HepG2 (cell line): Measurements from ENCODE around the gene SLC12A9. TPM values are rescaled to one million over a fixed set of nuclear protein-coding genes. Genes with fewer than 3 reads are reported as not detected.
A peak's percentile ranks its signal among the peaks of the same experiment; 100 is the strongest.

Experiments
- ASH2L ChIP-seq: fragments of 300-600, 200-600 bp; sonication (generic); IDR thresholded peaks from 2 replicates; pipeline ENCODE4 v1.7.0; 2017; ENCODE audit warnings: low read depth, mild to moderate bottlenecking, moderate library complexity, mixed read lengths, low read length; ENCODE audit not compliant: insufficient read length
- BHLHE40 ChIP-seq: IDR thresholded peaks from 2 replicates; pipeline ENCODE4 v1.6.1; 2011; ENCODE audit warnings: low read length, improper control_type of control experiment
- DZIP1 ChIP-seq: sonication (generic); formaldehyde crosslinking; IDR thresholded peaks from 2 replicates; pipeline ENCODE4 v1.5.0; 2020; ENCODE audit warnings: mild to moderate bottlenecking, missing genetic modification reagents
- FLYWCH1 ChIP-seq: sonication (generic); formaldehyde crosslinking; IDR thresholded peaks from 2 replicates; pipeline ENCODE4 v1.8.1; 2023; ENCODE audit warnings: mild to moderate bottlenecking, missing genetic modification reagents
- HES4 ChIP-seq: sonication (generic); formaldehyde crosslinking; IDR thresholded peaks from 2 replicates; pipeline ENCODE4 v1.9.0; 2021; ENCODE audit warnings: mild to moderate bottlenecking, missing genetic modification reagents, borderline replicate concordance
- KLF15 ChIP-seq: sonication (generic); formaldehyde crosslinking; IDR thresholded peaks from 2 replicates; pipeline ENCODE4 v1.8.1; 2023; ENCODE audit warnings: borderline replicate concordance, mild to moderate bottlenecking, inconsistent platforms, missing genetic modification reagents, mixed read lengths
- MATR3 ChIP-seq: sonication (generic); formaldehyde crosslinking; IDR thresholded peaks from 2 replicates; pipeline ENCODE4 v1.4.0; 2020; ENCODE audit warnings: missing genetic modification reagents
- NFYB ChIP-seq: sonication (generic); formaldehyde crosslinking; IDR thresholded peaks from 2 replicates; pipeline ENCODE4 v1.4.0; 2020; ENCODE audit warnings: missing genetic modification reagents
- NONO ChIP-seq, 2 experiments: fragments of 450-650 bp in 1 of 2; sonication (generic) in 1 of 2; formaldehyde crosslinking in 1 of 2; IDR thresholded peaks in 1 of 2; conservative IDR thresholded peaks in 1 of 2; 2 replicates each; pipeline versions ENCODE4 v1.6.1 to v1.8.0; 2017 to 2022; ENCODE audit warnings: mild to moderate bottlenecking in 1 of 2, missing genetic modification reagents in 1 of 2, moderate library complexity in 1 of 2
- PHF20 ChIP-seq: sonication (generic); formaldehyde crosslinking; IDR thresholded peaks from 2 replicates; pipeline ENCODE4 v1.5.0; 2020; ENCODE audit warnings: mild to moderate bottlenecking, missing genetic modification reagents
- ZBTB43 ChIP-seq: sonication (generic); formaldehyde crosslinking; conservative IDR thresholded peaks from 2 replicates; pipeline ENCODE4 v1.4.0; 2020; ENCODE audit warnings: missing genetic modification reagents
- ZNF225 ChIP-seq: sonication (generic); formaldehyde crosslinking; IDR thresholded peaks from 2 replicates; pipeline ENCODE4 v1.4.0; 2020; ENCODE audit warnings: mild to moderate bottlenecking, missing genetic modification reagents
- ZNF552 ChIP-seq: sonication (generic); formaldehyde crosslinking; IDR thresholded peaks from 2 replicates; pipeline ENCODE4 v1.9.0; 2022; ENCODE audit warnings: missing genetic modification reagents, mild to moderate bottlenecking, borderline replicate concordance
- ZNF629 ChIP-seq: sonication (generic); formaldehyde crosslinking; conservative IDR thresholded peaks from 2 replicates; pipeline ENCODE4 v1.5.0; 2020; ENCODE audit warnings: missing genetic modification reagents
- ZNF678 ChIP-seq: sonication (generic); formaldehyde crosslinking; IDR thresholded peaks from 2 replicates; pipeline ENCODE4 v1.4.0; 2020; ENCODE audit warnings: mild to moderate bottlenecking, missing genetic modification reagents
- ZNF75D ChIP-seq: sonication (generic); formaldehyde crosslinking; IDR thresholded peaks from 2 replicates; pipeline ENCODE4 v1.8.1; 2023; ENCODE audit warnings: missing genetic modification reagents, mild to moderate bottlenecking, borderline replicate concordance
- ZNF766 ChIP-seq: sonication (generic); formaldehyde crosslinking; IDR thresholded peaks from 2 replicates; pipeline ENCODE4 v1.5.0; 2020; ENCODE audit warnings: missing genetic modification reagents, borderline replicate concordance
- polyA plus RNA-seq, 8 experiments: library from polyadenylated mRNA; depleted of rRNA in 3 of 8; stranded (reverse) in 7 of 8; unstranded in 1 of 8; fragments of >200 nt; fragmentation: Illumina TruSeq in 4 of 8; extraction: Trizol in 4 of 8; gene quantifications; 2 replicates each; pipeline versions ENCODE4 v1.2.1 to v1.2.3, GENCODE V29; 2011 to 2016; ENCODE audit warnings: low read depth in 4 of 8, missing spikeins in 1 of 8, mixed read lengths in 1 of 8; ENCODE audit not compliant: insufficient read depth in 1 of 8
- total RNA-seq, 5 experiments: library from RNA; depleted of rRNA; stranded (reverse); fragments of >200 nt; fragmentation: Illumina TruSeq; extraction: Trizol; gene quantifications; 2 replicates each; pipeline ENCODE4 v1.2.3, GENCODE V29; 2016; ENCODE audit warnings: low read depth in 1 of 5
- TF ChIP-seq, protein P1 (sequence below): sonication (generic); formaldehyde crosslinking; IDR thresholded peaks from 2 replicates; pipeline ENCODE4 v1.4.0; 2020; ENCODE audit warnings: missing genetic modification reagents, mild to moderate bottlenecking, borderline replicate concordance
- TF ChIP-seq, protein P2 (sequence below): IDR thresholded peaks from 2 replicates; pipeline ENCODE4 v1.6.1; 2018; ENCODE audit warnings: missing genetic modification reagents

Gene SLC12A9
- total and polyA plus RNA-seq, 2 of the 13 experiments (the other 11 are each of a cell fraction or from before 2014, with no cell fraction given): 8.7 to 16.6 TPM

GRCh38 chr7:100827330-100828226 is 24.9 kb upstream of the SLC12A9 start, which contains the start of gene EPHB4 (continued):
- TF ChIP-seq MATR3 (CRISPR knock-in tag): no peak
- TF ChIP-seq ZNF225: 0 out of 2 replicates have a peak, but pooled peaks have one; percentile 17
- no peak for TF ChIP-seq BHLHE40
- 0 out of 2 replicates have a peak, but pooled peaks have one; percentile 6 for TF ChIP-seq ZNF629 (CRISPR knock-in tag)
- TF ChIP-seq, protein P1, sequence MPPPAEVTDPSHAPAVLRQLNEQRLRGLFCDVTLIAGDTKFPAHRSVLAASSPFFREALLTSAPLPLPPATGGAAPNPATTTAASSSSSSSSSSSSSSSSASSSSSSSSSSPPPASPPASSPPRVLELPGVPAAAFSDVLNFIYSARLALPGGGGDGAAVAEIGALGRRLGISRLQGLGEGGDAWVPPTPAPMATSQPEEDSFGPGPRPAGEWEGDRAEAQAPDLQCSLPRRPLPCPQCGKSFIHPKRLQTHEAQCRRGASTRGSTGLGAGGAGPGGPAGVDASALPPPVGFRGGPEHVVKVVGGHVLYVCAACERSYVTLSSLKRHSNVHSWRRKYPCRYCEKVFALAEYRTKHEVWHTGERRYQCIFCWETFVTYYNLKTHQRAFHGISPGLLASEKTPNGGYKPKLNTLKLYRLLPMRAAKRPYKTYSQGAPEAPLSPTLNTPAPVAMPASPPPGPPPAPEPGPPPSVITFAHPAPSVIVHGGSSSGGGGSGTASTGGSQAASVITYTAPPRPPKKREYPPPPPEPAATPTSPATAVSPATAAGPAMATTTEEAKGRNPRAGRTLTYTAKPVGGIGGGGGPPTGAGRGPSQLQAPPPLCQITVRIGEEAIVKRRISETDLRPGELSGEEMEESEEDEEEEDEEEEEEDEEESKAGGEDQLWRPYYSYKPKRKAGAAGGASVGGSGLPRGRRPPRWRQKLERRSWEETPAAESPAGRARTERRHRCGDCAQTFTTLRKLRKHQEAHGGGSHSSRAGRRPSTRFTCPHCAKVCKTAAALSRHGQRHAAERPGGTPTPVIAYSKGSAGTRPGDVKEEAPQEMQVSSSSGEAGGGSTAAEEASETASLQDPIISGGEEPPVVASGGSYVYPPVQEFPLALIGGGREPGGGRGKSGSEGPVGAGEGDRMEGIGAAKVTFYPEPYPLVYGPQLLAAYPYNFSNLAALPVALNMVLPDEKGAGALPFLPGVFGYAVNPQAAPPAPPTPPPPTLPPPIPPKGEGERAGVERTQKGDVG: peak; percentile 57
- TF ChIP-seq ZNF552 (CRISPR knock-in tag): 0 out of 2 replicates have a peak, but pooled peaks have one; percentile 54
- TF ChIP-seq ASH2L: peak; percentile 70
- TF ChIP-seq, protein P2, sequence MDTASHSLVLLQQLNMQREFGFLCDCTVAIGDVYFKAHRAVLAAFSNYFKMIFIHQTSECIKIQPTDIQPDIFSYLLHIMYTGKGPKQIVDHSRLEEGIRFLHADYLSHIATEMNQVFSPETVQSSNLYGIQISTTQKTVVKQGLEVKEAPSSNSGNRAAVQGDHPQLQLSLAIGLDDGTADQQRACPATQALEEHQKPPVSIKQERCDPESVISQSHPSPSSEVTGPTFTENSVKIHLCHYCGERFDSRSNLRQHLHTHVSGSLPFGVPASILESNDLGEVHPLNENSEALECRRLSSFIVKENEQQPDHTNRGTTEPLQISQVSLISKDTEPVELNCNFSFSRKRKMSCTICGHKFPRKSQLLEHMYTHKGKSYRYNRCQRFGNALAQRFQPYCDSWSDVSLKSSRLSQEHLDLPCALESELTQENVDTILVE (CRISPR knock-in tag): 0 out of 2 replicates have a peak, but pooled peaks have one; percentile 24
- TF ChIP-seq ZNF75D (CRISPR knock-in tag): no peak
- TF ChIP-seq NFYB (CRISPR knock-in tag): peak; percentile 69
- peak; percentile 45; the same call in 1 of the 2 replicates for TF ChIP-seq KLF15 (CRISPR knock-in tag)
- peak; percentile 35; the same call in 1 of the 2 replicates for TF ChIP-seq ZNF766 (CRISPR knock-in tag)
- peak; percentile 39 for TF ChIP-seq PHF20
- no peak for TF ChIP-seq DZIP1
- TF ChIP-seq FLYWCH1 (CRISPR knock-in tag): no peak
- TF ChIP-seq NONO (IDR thresholded peaks at IDR 0.05): no peak
- TF ChIP-seq NONO (CRISPR knock-in tag; conservative IDR thresholded peaks at IDR 0.05): peak; percentile 68; the same call in 1 of the 2 replicates
- no peak for TF ChIP-seq ZNF678 (CRISPR knock-in tag)
- TF ChIP-seq HES4 (CRISPR knock-in tag): no peak
- no peak; the same call in 1 of the 2 replicates for TF ChIP-seq ZBTB43 (CRISPR knock-in tag)
